ENCODE results near the gene YAF2. TPM values are rescaled to one million over a fixed set of nuclear protein-coding genes. Genes with fewer than 3 reads are reported as not detected.

Gene YAF2
- total RNA-seq, 3 donors from 2014 or later (not counting 1 experiment from before 2014, with no cell fraction given): 96.2 to 124 (median 101) TPM

DNA sequence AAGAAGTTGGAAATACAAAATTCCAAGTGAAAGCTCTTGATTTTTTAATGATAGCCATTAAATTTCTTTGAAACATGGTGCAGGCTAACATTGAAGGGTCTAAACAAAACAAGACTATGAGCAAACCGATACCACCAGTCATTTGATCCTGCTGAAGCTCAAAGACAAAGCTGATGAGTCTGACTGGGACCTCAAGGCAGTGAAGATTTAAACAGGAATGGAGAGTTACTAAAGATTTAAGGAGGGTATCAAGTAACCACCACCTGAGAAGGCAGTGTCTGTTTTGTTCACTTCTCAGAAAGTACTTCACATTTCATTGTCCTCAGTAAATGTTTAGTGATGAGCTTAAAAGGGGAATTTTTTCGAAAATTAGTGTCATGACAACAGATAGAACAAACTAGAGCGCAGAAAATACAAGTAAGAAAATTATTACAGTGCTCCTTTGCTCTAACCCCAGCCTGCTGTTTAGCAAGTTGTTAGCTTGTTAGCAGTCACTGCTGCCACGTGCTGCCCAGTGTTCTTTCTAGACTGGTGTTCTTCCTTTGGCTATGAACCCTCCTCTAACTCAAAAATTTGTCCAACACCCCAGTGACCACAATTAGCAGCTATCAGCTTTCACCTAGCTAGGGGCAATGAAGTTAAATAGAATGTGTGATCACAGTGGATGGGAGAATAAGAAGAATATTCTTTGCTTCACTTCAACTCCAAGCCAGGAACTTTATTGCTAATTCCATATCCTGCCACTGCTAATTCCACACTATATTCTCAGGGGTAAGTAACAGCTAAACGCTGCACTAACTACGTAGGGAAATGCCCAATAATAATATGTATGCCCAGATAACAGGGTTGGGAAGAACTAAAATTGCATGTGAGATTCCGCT lies 41.1 kb downstream of the YAF2 start:
- Mint-ChIP-seq H3K9me3 (no peaks in the 10 kb centered on the region), H3K4me3 (no peak overlapping the region), H3K4me1 (peaks cover 38 to 43% of the 10 kb centered on the region in 2 donors), H3K27me3 (ENCODE audit: low read depth in 2 of 2) (no peaks in the 10 kb centered on the region), H3K36me3 (peaks cover 11% of the 10 kb centered on the region), H3K27ac (peak overlapping the region in 1 of 2 donors; percentile 42)
- Histone ChIP-seq H3K4me1 (ENCODE audit: control insufficient read depth, insufficient read depth, low read length) (no peaks in the 10 kb centered on the region), H3K9me3 (ENCODE audit: control insufficient read depth, insufficient read depth, low read length) (no peaks in the 10 kb centered on the region), H3K36me3 (ENCODE audit: control insufficient read depth, insufficient read depth, low read length) (peaks cover 29% of the 10 kb centered on the region), H3K27ac (ENCODE audit: low read length) (no peak overlapping the region), H3K4me3 (ENCODE audit: low read length) (no peak overlapping the region), H3K27me3 (ENCODE audit: control insufficient read depth, insufficient read depth, low read length) (no peaks in the 10 kb centered on the region)
- ATAC-seq: peak in 1 of 3 donors; percentile 40
- no peak for DNase-seq
- intact Hi-C loops (cut with micrococcal nuclease): no loop called here
- TF ChIP-seq, protein P1, sequence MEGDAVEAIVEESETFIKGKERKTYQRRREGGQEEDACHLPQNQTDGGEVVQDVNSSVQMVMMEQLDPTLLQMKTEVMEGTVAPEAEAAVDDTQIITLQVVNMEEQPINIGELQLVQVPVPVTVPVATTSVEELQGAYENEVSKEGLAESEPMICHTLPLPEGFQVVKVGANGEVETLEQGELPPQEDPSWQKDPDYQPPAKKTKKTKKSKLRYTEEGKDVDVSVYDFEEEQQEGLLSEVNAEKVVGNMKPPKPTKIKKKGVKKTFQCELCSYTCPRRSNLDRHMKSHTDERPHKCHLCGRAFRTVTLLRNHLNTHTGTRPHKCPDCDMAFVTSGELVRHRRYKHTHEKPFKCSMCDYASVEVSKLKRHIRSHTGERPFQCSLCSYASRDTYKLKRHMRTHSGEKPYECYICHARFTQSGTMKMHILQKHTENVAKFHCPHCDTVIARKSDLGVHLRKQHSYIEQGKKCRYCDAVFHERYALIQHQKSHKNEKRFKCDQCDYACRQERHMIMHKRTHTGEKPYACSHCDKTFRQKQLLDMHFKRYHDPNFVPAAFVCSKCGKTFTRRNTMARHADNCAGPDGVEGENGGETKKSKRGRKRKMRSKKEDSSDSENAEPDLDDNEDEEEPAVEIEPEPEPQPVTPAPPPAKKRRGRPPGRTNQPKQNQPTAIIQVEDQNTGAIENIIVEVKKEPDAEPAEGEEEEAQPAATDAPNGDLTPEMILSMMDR (IDR thresholded peaks at IDR 0.05): no peak
- WGBS (ENCODE audit: insufficient coverage): 89% methylated on average over 7 of the region's 7 CpGs

DNA sequence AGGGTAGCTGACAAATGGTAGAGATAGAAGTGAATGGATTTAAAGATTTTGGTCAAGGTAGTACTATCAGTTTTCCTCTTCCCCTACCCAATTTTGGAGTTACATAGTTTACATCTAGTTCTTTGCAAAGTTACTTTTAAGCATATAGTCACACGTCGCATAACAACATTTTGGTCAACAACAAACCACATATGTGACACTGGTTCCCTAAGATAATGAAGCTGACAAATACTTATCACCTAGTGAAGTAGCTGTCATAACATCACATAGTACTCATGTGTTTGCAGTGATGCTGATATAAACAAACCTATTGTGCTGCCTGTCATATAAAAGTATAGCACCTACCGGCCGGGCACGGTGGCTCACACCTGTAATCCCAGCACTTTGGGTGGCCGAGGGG lies 45.4 kb downstream of the YAF2 start:
- TF ChIP-seq, protein P1 (IDR thresholded peaks at IDR 0.05): no peak
- DNase-seq (no peak), ATAC-seq (peak in 1 of 3 donors; percentile 22)
- H3K4me3 ChIP-seq (ENCODE audit: low read length): no peak overlapping the region
- peaks cover 15% of the 10 kb centered on the region for H3K36me3 ChIP-seq (ENCODE audit: control insufficient read depth, insufficient read depth, low read length)
- Mint-ChIP-seq H3K4me1 (peaks cover 23 to 34% of the 10 kb centered on the region in 2 donors), H3K36me3 (peaks cover 11% of the 10 kb centered on the region), H3K9me3 (no peaks in the 10 kb centered on the region), H3K27me3 (ENCODE audit: low read depth in 2 of 2) (no peaks in the 10 kb centered on the region), H3K27ac (peak overlapping the region; percentile 14 to 15), H3K4me3 (no peak overlapping the region)
- no peaks in the 10 kb centered on the region for H3K27me3 ChIP-seq (ENCODE audit: control insufficient read depth, insufficient read depth, low read length)
- H3K9me3 ChIP-seq (ENCODE audit: control insufficient read depth, insufficient read depth, low read length): no peaks in the 10 kb centered on the region
- no peak overlapping the region for H3K27ac ChIP-seq (ENCODE audit: low read length)
- no peaks in the 10 kb centered on the region for H3K4me1 ChIP-seq (ENCODE audit: control insufficient read depth, insufficient read depth, low read length)
- 88% methylated on average over 6 of the region's 6 CpGs for WGBS (ENCODE audit: insufficient coverage)
- intact Hi-C loops (cut with micrococcal nuclease): no loop called here

DNA sequence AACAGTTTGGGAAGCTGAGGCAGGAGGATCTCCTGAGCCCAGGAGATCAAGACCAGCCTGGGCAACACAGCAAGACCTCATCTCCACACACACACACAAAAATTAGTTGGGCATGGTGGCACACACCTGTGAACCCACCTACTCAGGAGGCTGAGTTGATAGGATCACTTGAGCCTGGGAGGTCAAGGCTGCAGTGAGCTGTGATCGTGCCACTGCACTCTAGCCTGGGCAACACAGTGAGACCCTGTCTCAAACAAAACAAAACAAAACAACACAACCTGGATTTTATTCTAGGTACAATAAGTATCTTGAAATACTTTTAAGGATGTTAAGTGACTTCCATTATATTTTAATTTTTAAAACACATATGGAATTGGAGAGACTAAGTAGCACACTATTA lies 45.8 kb downstream of the YAF2 start:
- no peak for DNase-seq
- H3K27ac Mint-ChIP-seq: peak overlapping the region; percentile 14 to 15
- peaks cover 11% of the 10 kb centered on the region for H3K36me3 Mint-ChIP-seq
- H3K27me3 Mint-ChIP-seq (ENCODE audit: low read depth in 2 of 2): no peaks in the 10 kb centered on the region
- no peak overlapping the region for H3K4me3 ChIP-seq (ENCODE audit: low read length)
- no peak overlapping the region for H3K4me3 Mint-ChIP-seq
- no peak for ATAC-seq
- intact Hi-C loops (cut with micrococcal nuclease): no loop called here
- H3K27me3 ChIP-seq (ENCODE audit: control insufficient read depth, insufficient read depth, low read length): no peaks in the 10 kb centered on the region
- H3K4me1 ChIP-seq (ENCODE audit: control insufficient read depth, insufficient read depth, low read length): no peaks in the 10 kb centered on the region
- H3K4me1 Mint-ChIP-seq: peaks cover 20 to 30% of the 10 kb centered on the region in 2 donors
- no peaks in the 10 kb centered on the region for H3K9me3 Mint-ChIP-seq
- H3K27ac ChIP-seq (ENCODE audit: low read length): no peak overlapping the region
- H3K9me3 ChIP-seq (ENCODE audit: control insufficient read depth, insufficient read depth, low read length): no peaks in the 10 kb centered on the region
- no CpG with 5 or more reads among the region's 1 CpG for WGBS (ENCODE audit: insufficient coverage)
- H3K36me3 ChIP-seq (ENCODE audit: control insufficient read depth, insufficient read depth, low read length): peaks cover 12% of the 10 kb centered on the region
- TF ChIP-seq, protein P1 (IDR thresholded peaks at IDR 0.05): no peak
